Left lobe of liver (tissue), 2 donors: ENCODE measurements around the gene ADGB. TPM values are rescaled to one million over a fixed set of nuclear protein-coding genes. Genes with fewer than 3 reads are reported as not detected.
"Not testable (repeated sequence)": the region's sequence is repeated elsewhere in the genome, so short reads cannot be mapped to it uniquely, and the experiment has no call there.

Experiments used
- ATAC-seq: fragments of 200-7000 bp; cut with Tn5 transposase; one replicate; pipeline ENCODE4 v1.9.1; 2020; ENCODE audit warnings: mild to moderate bottlenecking, moderate library complexity
- DNase-seq: peaks from one replicate; pipeline ENCODE4 v3.0.0-alpha.2; 2020; ENCODE audit warnings: low spot score
- total RNA-seq: library from RNA; stranded (reverse); gene quantifications from one replicate; pipeline ENCODE4 v1.2.1, GENCODE V29; 2021
- donor health status: DM: no; HTN: no; CAD: no; lungs with moderate emphysema.
- donor health status: DM: no; HTN: yes; CAD: no.

The ADGB gene
- total RNA-seq, 1 donor from 2014 or later, result not detected

DNA sequence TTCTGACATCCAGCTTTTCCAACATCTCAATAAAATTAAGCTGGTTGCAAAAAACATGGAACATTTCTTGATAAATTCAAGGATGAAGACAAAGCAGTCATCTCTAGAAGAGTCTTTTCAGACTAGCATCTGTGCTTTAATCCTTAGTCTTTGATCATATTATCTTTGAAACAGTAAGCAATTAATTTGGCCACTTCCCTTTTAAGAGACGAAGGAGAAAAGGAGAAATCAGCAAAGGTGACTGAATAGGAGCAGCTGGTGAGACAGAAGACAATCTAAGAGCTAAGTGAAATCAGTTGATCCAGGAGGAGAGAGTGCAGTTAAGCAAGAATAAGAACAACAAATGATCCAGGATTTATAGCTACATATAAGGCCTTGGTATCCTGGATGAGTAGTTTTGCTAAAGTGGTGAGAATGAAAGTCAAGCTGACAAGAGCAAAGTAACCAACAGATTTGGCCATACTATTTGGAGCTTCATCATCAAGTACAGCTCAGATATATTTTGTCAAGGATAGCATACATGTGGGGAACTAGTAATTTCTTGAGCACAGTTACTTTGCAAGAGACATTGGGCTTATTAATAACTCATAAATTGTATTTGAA lies 215.5 kb downstream of the ADGB start:
- ATAC-seq (no peak), DNase-seq (no peak)

DNA sequence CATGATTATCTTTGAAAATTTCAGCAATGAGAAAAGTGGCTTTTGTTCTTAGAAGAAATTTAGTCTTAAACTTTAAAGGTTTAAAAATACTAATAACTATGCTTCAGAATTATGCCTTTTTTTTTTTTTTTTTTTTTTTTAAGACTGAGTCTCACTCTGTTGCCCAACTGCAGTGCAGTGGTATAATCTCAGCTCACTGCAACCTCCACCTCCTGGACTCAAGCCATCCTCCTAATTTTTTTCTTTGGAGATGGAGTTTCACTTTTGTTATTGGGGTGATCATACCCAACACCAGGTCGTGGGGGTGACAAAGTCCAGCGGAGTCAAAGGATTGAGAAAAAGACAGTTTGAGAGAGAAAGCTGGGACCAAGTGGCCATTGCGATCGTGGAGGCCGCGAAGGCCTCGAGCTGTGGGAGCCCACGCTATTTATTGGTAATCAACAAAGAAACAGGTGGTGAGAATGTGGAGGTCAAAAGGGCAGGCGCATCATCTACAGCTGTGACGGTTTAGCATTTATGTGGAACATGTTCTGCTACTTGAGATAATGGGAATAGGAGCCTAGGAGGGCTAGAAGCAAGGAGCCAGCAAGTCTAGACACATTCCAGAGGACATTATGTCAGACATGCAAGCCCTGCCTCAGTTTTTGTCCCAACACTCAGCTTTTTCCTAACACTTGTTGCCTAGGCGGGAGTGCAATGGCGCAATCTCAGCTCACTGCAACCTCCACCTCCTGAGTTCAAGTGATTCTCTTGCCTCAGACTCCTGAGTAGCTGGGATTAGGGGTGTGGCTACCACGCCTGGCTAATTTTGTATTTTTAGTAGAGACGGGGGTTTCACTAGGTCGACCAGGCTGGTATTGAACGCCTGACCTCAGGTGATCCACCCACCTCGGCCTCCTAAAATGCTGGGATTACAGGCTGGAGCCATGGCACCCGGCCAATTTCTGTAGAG lies 217.0 kb downstream of the ADGB start:
- DNase-seq, ATAC-seq: not testable (repeated sequence)

GRCh38 chr6:146819596-146820320 lies 221.0 kb downstream of the ADGB start:
- DNase-seq (no peak), ATAC-seq (no peak)

DNA sequence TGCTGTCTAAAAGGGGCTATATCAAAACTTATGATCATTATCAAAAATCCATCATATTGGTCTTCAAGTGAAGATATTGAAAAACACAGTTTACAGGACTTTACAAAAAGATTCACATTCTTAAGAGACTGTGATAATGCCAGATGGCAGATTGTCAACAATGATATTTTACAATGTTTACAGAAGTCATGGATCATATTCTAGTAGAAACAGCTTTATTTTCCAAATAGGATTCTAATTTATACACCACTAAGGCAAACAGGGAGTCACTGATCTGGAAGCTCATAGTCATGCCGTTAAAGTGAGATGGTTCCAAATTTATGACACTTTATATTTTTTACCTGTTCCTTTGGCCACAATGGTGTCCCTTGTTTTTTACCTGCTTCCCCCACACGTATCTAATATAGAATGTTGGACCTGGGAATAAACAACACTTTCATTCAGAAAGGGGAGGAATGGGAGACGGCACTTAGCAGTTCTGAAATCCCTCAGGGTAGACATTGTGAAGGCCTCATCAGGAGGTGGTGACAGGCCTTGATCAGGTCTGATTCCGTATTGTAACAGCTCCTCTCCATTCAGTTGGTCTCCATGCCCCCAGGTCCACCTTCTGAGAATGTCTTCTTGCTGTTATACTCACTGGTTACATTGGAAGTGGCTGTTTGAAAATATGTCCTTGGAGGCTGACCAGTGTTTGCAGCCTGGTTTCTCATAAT lies 228.6 kb downstream of the ADGB start:
- DNase-seq (no peak), ATAC-seq (no peak)

DNA sequence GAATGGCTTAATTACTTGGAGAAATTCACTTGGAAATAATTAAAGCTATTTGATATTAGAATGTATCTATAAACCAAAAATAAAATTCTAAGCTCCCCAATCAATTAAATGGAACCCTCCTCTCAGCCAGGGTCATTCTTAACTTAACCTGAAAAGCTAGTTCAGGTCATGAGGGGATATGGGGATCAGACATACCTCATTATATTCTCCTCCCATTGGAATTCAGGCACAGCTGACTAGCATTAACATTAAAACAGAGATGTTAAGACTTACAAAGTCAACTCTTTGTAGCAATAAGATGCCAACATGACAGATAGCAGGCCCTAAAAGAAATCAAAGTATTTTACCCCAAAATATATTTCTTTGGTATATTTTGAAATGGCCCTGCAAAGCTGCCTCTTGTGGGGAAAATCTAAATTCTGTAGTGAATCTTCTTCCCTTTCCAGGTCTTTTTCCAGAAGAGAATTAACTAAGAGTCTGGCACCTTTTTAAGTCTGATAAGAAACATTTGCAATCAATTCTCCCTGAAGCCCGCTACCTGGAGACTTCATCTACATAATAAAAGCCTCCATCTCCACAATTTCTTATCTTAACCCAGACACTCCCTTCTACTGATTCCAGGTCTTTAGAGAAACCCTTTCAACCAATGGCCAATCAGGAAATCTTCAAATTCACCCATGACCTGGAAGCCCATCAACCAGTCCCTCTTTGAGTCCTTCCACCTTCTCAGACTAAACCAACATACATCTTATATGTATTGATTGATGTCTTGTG lies 231.2 kb downstream of the ADGB start:
- DNase-seq (no peak), ATAC-seq (no peak)

DNA sequence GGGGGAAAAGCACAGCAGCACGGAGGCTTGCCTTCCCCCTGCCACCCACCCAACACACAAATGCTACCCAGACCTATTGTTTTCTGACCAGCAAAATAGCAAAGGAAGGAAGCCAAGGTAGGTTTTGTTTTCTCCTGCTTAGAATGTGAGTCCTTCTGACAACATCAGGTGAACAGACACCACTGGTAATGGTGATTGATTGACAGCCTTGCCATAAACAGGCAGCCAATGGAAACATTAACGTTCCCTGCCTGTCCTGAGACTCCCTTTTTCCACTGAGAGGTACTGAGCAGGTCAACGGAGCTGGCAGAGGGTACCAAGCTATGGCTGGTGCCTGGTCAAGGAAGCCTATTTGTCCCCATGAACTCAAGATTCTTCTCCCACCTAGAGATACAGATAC lies 234.4 kb downstream of the ADGB start:
- no peak for ATAC-seq

GRCh38 chr6:146840216-146840615 lies 241.4 kb downstream of the ADGB start:
- DNase-seq, result no peak
- ATAC-seq, result no peak

More for the DNA sequence above, 234.4 kb downstream of the ADGB start:
- DNase-seq, result no peak

DNA sequence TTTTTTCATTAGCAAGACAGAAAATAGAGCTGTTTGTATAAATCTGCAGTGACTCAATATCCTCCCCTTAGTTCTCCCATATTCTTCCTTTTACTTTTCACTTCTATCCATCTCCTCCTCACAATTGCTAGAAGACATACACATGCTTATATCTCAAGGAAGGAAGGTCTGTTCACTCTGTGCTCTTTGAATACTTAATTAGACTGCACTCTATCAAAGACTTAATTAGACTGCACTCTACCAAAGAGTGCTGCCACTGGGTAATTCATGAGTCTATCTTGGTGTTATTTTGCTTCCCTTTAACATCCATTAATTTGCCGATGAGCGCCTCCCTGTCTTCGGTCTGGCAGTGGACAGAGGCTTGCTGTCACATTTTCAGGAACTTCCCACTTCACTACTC lies 241.9 kb downstream of the ADGB start:
- ATAC-seq (no peak), DNase-seq (no peak)

DNA sequence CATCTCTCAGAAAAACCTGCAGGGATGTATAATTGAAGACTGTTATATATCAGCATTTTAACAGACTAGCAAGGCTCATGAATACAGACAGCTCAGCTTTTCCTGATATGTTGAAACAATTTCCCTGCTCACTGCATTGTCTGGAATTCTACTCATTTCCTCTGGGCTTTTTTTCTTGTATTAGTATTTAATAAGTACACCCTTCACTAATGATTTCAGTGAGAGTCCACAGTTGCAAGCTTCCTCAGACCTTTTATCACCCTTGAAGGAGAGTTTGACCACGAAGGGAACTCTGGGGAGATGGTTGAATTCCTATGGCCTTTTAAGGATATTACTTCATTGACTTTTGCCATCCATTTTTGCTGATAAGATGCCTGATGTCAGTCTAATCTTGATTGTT lies 248.7 kb downstream of the ADGB start:
- DNase-seq, result no peak
- ATAC-seq, result no peak

DNA sequence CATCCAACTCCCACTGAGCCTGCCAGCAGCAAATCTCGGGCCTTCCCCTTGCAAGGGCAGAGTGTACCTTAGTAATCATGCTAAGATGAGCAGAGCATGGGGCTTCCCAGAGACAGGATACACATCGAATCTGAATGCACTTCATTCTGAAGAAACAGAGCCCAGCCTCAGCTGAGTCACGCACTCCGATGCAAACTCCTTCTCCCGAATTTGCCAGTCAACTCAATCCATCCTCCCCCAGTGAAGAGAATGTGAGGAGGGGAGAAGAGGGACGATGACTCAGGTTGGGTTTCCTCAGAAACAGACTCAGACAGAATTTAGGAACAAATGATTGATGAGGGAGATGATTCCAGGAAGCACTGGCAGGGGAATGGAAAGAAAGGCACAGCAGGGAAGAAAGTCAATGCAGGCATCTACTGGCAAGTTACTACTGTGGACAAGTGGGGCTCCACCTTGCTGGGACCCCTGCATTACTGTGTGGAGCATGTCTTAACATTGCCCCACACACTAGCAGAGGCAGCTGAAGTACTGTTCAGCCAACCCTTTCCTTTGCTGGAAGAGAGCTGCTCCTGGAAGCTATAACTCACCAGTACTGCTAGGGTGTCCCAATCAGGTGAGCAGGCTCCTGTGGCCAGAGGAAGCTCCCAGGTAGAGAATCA lies 251.6 kb downstream of the ADGB start:
- no peak for ATAC-seq
- DNase-seq, result no peak

DNA sequence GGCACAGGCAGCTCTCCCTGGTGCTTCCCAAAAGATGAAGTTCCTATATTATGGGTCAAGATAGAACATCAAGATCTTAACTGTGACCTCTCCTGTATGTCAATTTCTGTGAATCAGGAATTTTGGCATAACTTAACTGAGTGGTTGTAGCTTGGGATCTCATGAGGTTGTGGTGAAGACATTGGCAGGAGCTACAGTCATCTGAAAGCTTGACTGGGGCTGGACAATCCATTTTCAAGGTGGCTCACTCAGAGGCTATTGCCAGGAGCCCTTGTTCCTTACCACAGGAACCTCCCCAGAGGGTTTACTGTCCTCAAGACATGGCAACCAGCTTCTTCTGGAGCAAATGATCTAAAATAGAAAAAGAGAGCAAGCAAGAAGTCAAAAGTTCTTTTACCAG lies 252.2 kb downstream of the ADGB start:
- ATAC-seq, result no peak
- DNase-seq, result no peak

DNA sequence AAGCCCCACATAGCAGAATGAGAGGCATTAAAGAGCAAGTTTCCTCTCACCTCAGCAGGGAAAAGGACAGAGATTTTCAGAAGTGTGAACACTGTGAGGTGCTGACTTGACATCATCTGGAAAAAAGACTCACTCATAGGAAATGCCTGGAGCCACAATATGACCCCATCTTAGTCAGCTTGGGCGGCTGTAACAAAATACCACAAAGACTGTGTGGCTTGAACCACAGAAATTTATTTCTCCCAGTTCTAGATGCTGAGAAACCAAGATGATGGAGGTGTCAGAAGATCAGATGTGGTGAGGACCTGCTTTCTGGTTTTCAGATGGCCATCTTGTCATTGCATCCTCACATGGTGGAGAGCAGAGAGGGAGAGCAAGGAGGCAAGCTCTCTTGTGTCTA lies 253.1 kb downstream of the ADGB start:
- ATAC-seq, result no peak
- no peak for DNase-seq

GRCh38 chr6:146854521-146855255 lies 255.9 kb downstream of the ADGB start:
- not testable (repeated sequence) for DNase-seq, ATAC-seq

DNA sequence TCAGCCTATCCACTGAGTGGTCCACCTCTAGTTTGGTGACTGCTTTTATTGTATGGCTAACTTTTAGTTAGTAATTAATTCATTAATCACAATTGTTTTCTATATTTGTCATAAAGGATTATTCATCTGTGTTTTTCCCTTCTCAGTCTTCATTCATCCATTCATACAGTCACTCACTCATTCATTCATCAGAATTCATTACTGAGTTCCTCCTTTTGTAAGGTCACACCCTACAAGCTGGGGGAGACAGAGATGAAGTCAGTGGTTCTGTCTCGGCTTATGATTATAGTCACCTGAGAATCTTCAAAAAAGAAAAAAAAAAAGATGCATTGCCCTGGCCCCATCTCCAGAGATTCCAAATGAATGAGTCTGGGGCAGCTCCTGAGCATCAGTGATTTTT lies 257.1 kb downstream of the ADGB start:
- ATAC-seq, result no peak
- DNase-seq, result no peak

GRCh38 chr6:146856296-146856695 lies 257.5 kb downstream of the ADGB start:
- DNase-seq, result no peak
- no peak for ATAC-seq

DNA sequence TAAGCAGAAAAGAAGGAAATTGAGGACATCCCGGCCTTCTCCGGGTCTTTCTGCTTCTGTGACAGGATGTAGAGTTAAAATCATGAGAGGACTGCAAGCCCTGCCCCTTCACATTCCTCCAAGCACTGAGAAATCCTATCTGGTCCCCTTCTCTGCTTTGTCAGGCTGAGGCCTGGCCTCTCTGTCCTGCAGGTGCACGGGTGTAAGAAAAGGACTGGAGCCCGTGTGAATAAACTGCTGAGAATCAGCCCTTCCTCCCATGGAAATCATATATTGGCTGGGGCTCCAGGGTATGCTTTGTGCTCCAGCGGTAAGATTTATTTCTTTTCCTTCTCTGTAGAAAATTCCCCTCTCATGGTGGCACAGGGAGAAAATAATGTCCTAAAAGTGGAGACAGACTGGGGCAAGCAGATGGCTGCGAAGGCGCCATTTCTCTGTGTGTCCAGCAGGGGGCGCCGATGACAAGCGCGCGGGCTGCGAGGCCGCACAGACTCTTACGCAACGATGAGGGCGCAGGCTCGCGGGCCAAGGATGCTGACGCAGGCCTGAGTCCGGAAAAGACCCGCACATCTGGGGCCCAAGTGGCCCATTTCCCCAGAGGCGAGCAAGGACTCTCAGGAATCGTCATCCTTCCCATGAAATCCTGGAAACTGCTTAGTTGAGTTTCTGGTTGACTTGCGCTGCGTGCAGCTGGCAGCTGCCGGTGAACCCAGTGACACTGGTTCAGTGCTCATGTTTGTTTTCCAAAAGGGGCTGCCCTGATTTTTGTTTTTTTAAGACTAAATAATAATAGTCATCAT lies 258.6 kb downstream of the ADGB start:
- ATAC-seq (peak; percentile 94), DNase-seq (peak; percentile 79)

- DNase-seq (no peak), ATAC-seq (no peak)
These were observed 259.2 kb downstream of the ADGB start for GRCh38 chr6:146857980-146858347.

GRCh38 chr6:146859206-146859605 lies 260.4 kb downstream of the ADGB start:
- DNase-seq (no peak), ATAC-seq (no peak)
